HG02981 (cell line): ENCODE results near the gene DCLK1.
"Not testable (repeated sequence)": the region's sequence is repeated elsewhere in the genome, so short reads cannot be mapped to it uniquely, and the experiment has no call there.

Experiments used
- ATAC-seq: cut with Tn5 transposase; IDR thresholded peaks from one replicate; pipeline ENCODE4 v1.9.1; 2021; ENCODE audit warnings: mild to moderate bottlenecking, moderate library complexity; ENCODE audit not compliant: unreplicated experiment

Gene DCLK1

DNA sequence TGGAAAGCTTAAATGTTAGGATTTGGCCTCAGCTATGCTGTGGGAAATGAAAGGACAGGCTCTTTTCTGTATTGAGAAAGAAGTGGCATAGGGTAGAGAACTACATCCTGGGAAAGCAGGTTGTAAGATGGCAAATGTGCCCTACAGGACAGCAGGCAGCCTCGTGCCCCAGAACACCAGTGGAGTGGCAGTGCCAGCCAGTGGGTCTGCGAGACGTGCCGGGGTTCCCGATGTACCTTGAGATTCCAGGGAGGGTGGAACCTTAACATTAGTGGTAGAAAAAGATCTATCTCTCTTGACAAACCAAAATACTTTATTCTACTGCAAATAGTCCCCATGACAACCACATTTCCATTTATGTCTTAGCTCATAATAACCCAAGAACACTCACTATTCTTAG is 42.7 kb downstream of the DCLK1 start:
- no peak for ATAC-seq

GRCh38 chr13:36088001-36088400 is 43.2 kb downstream of the DCLK1 start:
- ATAC-seq, result no peak

DNA sequence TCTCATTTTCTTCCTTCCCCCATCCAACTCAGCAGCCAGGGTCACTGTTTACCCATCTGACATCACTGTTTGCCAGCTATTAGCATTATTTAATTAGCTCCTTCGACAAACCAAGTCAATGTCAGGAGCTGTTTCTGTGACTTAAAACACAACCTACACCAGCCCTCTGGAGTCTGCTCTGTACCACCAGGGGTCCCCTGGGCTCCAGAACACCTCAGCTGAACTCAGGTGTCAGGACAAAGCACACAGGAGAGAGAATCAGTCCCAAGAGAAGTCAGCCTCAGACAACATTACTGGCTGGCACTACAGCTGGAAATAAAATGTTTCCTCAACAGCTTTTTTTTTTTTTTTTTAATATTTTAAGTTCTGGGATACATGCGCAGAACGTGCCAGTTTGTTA is 45.1 kb downstream of the DCLK1 start:
- no peak for ATAC-seq

- ATAC-seq, result no peak
These were observed 47.1 kb downstream of the DCLK1 start for GRCh38 chr13:36084131-36084530.

GRCh38 chr13:36082806-36083205 is 48.4 kb downstream of the DCLK1 start:
- ATAC-seq, result no peak

- ATAC-seq, result no peak
These were observed 48.8 kb downstream of the DCLK1 start for GRCh38 chr13:36082396-36082795.

DNA sequence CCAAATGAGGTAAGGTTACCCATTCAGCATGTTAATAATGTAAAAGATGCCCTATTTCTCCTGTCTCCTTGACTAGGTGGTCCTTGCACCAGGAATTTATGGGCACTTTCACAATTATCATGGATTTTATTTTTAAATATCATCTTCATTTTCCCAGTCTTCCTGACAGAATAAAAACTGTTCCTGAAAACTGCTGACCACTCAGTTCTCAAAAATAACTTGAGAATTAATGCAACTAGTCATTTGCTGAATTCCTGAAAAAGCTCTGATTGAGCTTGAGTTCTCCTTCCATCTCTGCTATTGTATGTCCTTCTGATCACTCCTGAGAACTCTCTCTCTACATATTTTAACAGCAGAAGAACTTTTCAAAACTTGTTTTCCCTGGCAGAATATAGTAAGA is 55.0 kb downstream of the DCLK1 start:
- ATAC-seq, result no peak

DNA sequence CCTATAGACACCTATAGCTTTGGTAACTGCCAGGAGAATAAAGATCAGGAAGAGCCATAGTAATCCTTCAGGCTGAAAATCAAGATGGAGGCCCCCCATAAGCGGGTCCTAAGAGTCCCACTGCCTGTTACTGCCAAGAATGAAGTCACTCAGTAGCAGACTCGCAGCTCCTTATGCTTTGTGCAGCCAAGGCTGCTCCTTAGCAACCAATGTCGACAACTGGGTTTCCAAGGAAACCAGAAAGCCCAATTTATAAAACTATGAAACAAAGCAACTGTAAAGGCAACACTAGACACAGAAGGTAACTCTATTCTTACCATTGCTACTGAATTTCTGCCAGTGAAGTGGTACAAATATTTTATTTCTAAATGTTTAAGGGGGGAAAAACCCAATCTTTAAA is 56.5 kb downstream of the DCLK1 start:
- no peak for ATAC-seq

DNA sequence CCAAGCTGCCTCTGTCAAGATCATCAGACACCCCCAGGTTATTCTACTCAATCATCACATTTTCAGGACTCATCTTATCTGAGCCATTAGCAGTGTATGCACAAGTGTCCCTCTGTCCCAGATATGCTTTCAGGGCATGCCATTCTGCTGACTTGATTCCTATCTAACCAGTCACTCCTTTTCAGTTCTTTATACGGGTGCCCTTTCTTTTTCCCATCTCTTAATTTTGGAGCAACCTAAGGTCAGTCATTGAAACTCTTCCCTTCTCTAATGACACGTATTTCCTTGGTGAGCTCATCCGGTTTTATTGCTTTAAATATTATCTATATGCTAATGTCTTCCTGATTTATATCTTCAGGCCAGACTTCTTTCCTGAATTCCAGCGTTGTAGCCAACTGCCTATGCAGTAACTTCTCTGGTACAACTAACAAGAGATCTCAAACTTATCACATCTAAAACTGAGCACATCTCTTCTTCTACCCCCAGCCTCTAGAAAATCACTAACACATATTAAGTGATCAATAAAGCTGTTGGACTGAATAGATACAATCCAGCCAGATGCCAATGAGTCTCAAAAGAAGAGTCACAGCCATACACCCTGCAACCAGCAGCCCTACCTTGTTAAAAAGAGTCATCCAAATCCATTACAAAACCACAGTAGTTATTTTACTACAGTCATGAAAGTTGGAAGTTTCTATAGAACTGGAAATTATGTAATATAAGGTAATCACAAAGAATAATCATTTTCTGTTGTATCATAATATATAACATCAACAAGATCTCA is 58.8 kb downstream of the DCLK1 start:
- ATAC-seq, result no peak

DNA sequence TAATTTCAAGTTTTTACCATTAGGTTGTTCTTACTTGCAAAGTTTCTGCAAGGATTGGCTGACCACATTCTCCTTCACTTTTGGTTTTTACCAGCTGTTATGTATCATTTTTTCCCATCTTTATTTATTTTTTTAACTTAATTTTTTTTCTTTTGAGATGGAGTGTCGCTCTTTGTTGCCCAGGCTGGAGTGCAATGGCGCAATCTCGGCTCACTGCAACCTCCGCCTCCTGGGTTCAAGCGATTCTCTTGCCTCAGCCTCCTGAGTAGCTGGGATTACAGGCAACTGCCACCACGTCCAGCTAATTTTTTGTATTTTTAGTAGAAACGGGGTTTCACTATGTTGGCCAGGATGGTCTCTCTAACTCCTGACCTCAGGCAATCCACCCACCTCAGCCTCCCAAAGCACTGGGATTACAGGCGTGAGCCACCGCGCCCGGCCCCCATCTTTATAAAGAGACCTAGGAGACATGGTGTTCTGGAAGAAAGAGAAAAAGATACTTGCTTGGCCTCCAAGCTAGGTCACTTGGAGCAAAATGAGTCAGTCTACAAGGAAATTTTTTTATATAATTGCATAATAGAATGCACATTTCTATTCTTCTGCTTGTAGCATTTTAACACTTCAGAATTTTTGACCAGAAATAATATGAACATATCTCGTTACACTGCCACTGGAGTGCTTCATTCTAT is 60.5 kb downstream of the DCLK1 start:
- ATAC-seq, result not testable (repeated sequence)

GRCh38 chr13:36069881-36070366 is 61.3 kb downstream of the DCLK1 start:
- no peak for ATAC-seq

DNA sequence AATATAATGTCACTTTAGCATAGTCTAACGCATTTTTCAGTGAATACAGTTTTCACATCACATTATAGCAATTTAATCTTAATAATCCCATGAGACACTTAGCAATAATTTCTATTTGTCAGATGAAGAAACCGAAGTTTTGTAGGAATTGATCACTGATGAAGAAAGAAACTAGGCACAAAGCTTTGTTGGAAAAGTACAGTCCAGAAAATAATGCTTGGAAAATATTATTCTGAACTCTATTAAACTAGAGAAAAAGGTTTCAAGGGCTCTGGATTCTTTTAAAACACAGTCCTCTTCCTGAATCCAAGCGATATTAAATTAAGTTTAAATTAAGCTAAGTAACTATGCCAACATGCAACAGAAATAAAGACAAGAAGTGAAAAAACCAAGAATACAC is 62.2 kb downstream of the DCLK1 start:
- ATAC-seq, result no peak

- ATAC-seq, result no peak
These were observed 62.6 kb downstream of the DCLK1 start for GRCh38 chr13:36068566-36068965.

- ATAC-seq, result no peak
These were observed 63.3 kb downstream of the DCLK1 start for GRCh38 chr13:36067746-36068381.

DNA sequence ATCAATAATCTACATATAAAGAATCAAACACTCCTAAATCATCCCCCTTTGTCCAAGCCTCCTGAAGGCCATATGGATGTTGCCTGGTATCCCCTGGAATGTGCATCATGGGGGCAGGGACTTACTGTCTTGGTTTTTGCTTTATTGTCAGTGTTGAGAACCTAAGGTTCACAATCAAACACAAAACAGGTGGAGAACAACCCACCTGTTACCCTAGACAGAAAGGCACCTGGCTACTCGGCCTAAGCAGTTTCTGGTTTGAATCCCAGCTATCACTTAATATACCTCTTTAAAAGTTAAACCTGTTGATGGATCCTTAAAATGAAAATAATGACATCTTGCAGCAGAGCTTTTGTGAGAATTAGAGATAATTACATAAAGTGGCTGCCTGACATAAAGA is 68.9 kb downstream of the DCLK1 start:
- ATAC-seq, result no peak

- no peak for ATAC-seq
These were observed 69.6 kb downstream of the DCLK1 start for GRCh38 chr13:36061621-36062020.

- ATAC-seq, result no peak
These were observed 70.1 kb downstream of the DCLK1 start for GRCh38 chr13:36061054-36061453.

DNA sequence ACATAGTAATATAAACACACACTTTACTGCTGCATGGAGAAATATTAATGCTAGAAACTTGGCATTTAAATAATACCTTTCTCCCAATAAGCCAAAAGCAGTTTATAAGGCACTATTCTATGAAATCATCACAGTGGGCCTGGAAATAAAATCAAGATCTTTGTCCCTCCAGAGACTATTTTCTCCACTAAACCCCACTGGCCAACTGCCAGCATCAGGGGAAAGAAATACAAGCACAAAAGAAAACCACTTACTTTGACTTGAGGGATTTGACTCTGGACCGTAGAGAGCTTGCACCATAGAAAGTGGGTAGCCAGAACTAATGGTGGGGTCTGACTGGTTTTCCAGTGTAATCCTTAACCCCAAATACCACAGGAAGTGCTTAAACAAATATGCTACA is 71.9 kb downstream of the DCLK1 start:
- ATAC-seq, result no peak

- no peak for ATAC-seq
These were observed 73.1 kb downstream of the DCLK1 start for GRCh38 chr13:36058116-36058515.

DNA sequence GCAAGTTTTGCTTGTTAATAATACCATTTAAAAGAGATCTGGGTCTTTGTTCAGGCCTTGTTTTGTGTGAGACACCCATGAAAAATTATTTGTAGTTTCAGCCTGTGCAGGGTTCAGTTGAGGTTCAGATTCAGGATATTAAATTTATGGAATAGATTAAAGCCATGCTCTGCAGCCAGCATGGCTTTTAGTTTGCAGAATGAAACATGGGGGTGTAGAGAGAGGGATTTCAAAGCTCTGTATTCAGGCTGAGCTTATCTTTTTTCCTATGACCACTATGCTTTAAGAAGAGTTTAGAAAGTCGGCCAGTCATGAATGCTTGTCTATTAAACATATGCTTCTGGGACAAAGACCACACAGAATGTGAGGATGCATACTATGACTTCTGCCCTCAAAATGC is 73.6 kb downstream of the DCLK1 start:
- no peak for ATAC-seq

DNA sequence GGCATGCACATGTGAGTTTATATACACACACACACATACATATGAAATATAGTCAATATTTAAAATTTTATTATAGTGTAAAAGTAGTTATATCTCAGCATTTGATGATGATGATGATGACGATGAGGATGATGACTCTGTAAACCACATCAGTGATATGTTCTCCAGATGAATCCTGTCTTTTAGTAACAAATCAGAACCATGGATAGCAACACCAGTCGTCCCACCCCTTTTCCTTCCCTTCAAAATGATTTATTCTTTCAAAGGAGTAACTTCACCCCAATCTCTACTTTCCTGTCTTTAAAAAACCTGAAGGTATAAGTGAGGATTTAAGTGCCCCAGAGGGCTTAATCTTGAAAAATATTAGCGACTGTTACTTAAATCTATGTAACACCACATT is 74.1 kb downstream of the DCLK1 start:
- ATAC-seq, result no peak

GRCh38 chr13:36055366-36055765 is 75.8 kb downstream of the DCLK1 start:
- no peak for ATAC-seq
